Fibroblast of lung (primary cell): ENCODE data around the gene PIK3CB.

Experiments used
- CTCF ChIP-seq, 2 donors: IDR thresholded peaks in 1 of 2; conservative IDR thresholded peaks in 1 of 2; 1 replicate in 1 of 2; 2 replicates in 1 of 2; pipeline ENCODE4 v1.5.1; 2011 to 2012; ENCODE audit warnings: low read length in 2 of 2, control low read depth in 1 of 2, inconsistent platforms in 1 of 2, low read depth in 1 of 2, mild to moderate bottlenecking in 1 of 2
- EZH2 ChIP-seq: IDR thresholded peaks from 2 replicates; pipeline ENCODE4 v1.5.1; 2012; ENCODE audit warnings: low read length, control low read depth, mild to moderate bottlenecking; ENCODE audit errors: missing control alignments

DNA sequence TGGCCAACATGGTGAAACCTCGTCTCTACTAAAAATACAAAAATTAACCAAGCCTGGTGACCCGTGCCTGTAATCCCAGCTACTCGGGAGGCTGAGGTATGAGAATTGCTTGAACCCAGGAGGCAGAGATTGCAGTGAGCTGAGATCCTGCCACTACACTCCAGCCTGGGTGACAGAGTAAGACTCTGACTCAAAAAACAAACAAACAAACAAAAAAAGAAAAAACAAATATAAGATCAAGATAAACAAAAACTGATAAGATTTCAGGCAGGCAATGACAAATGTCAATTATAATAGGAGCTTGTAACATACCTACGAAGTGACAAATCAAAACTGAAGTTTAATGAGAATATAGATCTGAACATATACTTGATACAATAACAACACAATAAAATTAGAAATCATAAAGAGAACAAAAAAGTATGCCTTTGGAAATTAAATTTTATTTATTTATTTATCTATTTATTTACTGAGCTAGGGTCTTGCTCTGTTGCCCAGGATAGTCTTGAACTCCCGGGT is 155.8 kb downstream of the PIK3CB start:
- no peak for TF ChIP-seq EZH2
- no peak for TF ChIP-seq CTCF (conservative IDR thresholded peaks at IDR 0.05 in 1 of 2, IDR thresholded peaks at IDR 0.05 in 1 of 2; ENCODE audit: low read depth in 1 of 2, low read length in 2 of 2)
